Memory B cell (primary cell): ENCODE results near the gene CD52.
"Not testable (repeated sequence)": the region's sequence is repeated elsewhere in the genome, so short reads cannot be mapped to it uniquely, and the experiment has no call there.

Experiments used
- ATAC-seq: fragments of 150-1000 bp; cut with Tn5 transposase; 2 replicates; pipeline ENCODE4 v1.10.0; 2021; ENCODE audit warnings: low read depth, mild to moderate bottlenecking, moderate library complexity
- DNase-seq, 2 donors: peaks; one replicate each; pipeline ENCODE4 v3.0.0; 2022; ENCODE audit warnings: low spot score in 2 of 2
- H3K27ac Mint-ChIP-seq: one replicate; pipeline ENCODE4 v1.8.0; 2022; ENCODE audit warnings: mild to moderate bottlenecking, moderate library complexity, mixed read lengths
- H3K27me3 Mint-ChIP-seq: one replicate; pipeline ENCODE4 v1.8.0; 2022; ENCODE audit warnings: mixed read lengths
- H3K36me3 Mint-ChIP-seq: one replicate; pipeline ENCODE4 v1.8.0; 2022; ENCODE audit warnings: mild to moderate bottlenecking, mixed read lengths
- H3K4me1 Mint-ChIP-seq: one replicate; pipeline ENCODE4 v1.8.0; 2022; ENCODE audit warnings: mixed read lengths
- H3K4me3 Mint-ChIP-seq: one replicate; pipeline ENCODE4 v1.8.0; 2022; ENCODE audit warnings: mild to moderate bottlenecking, moderate library complexity, mixed read lengths
- H3K9me3 Mint-ChIP-seq: one replicate; pipeline ENCODE4 v1.8.0; 2022; ENCODE audit warnings: mixed read lengths

Gene CD52

GRCh38 chr1:26322042-26322331 lies 4.2 kb downstream of the CD52 start:
- H3K36me3 Mint-ChIP-seq, result peaks cover 35% of the 10 kb centered on the region
- H3K4me3 Mint-ChIP-seq, result no peak overlapping the region
- DNase-seq (no peak), ATAC-seq (no peak)
- no peak overlapping the region for H3K27ac Mint-ChIP-seq
- no peaks in the 10 kb centered on the region for H3K9me3 Mint-ChIP-seq
- H3K27me3 Mint-ChIP-seq, result no peaks in the 10 kb centered on the region
- H3K4me1 Mint-ChIP-seq, result peaks cover 36% of the 10 kb centered on the region

GRCh38 chr1:26323382-26323781 lies 5.6 kb downstream of the CD52 start:
- no peak for DNase-seq
- no peaks in the 10 kb centered on the region for H3K27me3 Mint-ChIP-seq
- ATAC-seq, result no peak
- peaks cover 29% of the 10 kb centered on the region for H3K4me1 Mint-ChIP-seq
- no peak overlapping the region for H3K4me3 Mint-ChIP-seq
- peaks cover 28% of the 10 kb centered on the region for H3K36me3 Mint-ChIP-seq
- H3K27ac Mint-ChIP-seq, result peak overlapping the region; percentile 26
- no peaks in the 10 kb centered on the region for H3K9me3 Mint-ChIP-seq

GRCh38 chr1:26324550-26324949 lies 6.8 kb downstream of the CD52 start:
- H3K4me1 Mint-ChIP-seq, result peaks cover 29% of the 10 kb centered on the region
- DNase-seq (no peak), ATAC-seq (no peak)
- no peaks in the 10 kb centered on the region for H3K27me3 Mint-ChIP-seq
- H3K9me3 Mint-ChIP-seq, result no peaks in the 10 kb centered on the region
- no peak overlapping the region for H3K4me3 Mint-ChIP-seq
- peak overlapping the region; percentile 61 for H3K27ac Mint-ChIP-seq
- peaks cover 21% of the 10 kb centered on the region for H3K36me3 Mint-ChIP-seq

GRCh38 chr1:26327956-26328362 lies 10.2 kb downstream of the CD52 start:
- Mint-ChIP-seq H3K27ac (no peak overlapping the region), H3K36me3 (peaks cover 7% of the 10 kb centered on the region), H3K27me3 (no peaks in the 10 kb centered on the region), H3K4me3 (no peak overlapping the region), H3K4me1 (peaks cover 10% of the 10 kb centered on the region), H3K9me3 (no peaks in the 10 kb centered on the region)
- ATAC-seq (no peak), DNase-seq (no peak)

- DNase-seq (no peak), ATAC-seq (no peak)
- Mint-ChIP-seq H3K9me3 (no peaks in the 10 kb centered on the region), H3K27ac (no peak overlapping the region), H3K27me3 (no peaks in the 10 kb centered on the region), H3K4me3 (no peak overlapping the region), H3K4me1 (peaks cover 5% of the 10 kb centered on the region), H3K36me3 (peaks cover 6% of the 10 kb centered on the region)
Observed at GRCh38 chr1:26328597-26328996, 10.8 kb downstream of the CD52 start.

GRCh38 chr1:26329380-26329779 lies 11.6 kb downstream of the CD52 start:
- ATAC-seq, H3K27me3 Mint-ChIP-seq, H3K36me3 Mint-ChIP-seq, DNase-seq, H3K27ac Mint-ChIP-seq, H3K9me3 Mint-ChIP-seq, H3K4me3 Mint-ChIP-seq, H3K4me1 Mint-ChIP-seq: not testable (repeated sequence)

- no peaks in the 10 kb centered on the region for H3K9me3 Mint-ChIP-seq
- no peaks in the 10 kb centered on the region for H3K4me1 Mint-ChIP-seq
- H3K36me3 Mint-ChIP-seq, result peaks cover 2% of the 10 kb centered on the region
- ATAC-seq (no peak), DNase-seq (no peak)
- no peak overlapping the region for H3K4me3 Mint-ChIP-seq
- H3K27ac Mint-ChIP-seq, result no peak overlapping the region
- no peaks in the 10 kb centered on the region for H3K27me3 Mint-ChIP-seq
Observed at GRCh38 chr1:26330276-26330675, 12.5 kb downstream of the CD52 start.

GRCh38 chr1:26333312-26333711 lies 15.6 kb downstream of the CD52 start:
- ATAC-seq, H3K4me3 Mint-ChIP-seq, H3K27ac Mint-ChIP-seq, DNase-seq, H3K9me3 Mint-ChIP-seq, H3K27me3 Mint-ChIP-seq, H3K4me1 Mint-ChIP-seq, H3K36me3 Mint-ChIP-seq: not testable (repeated sequence)

GRCh38 chr1:26335774-26336476 lies 18.2 kb downstream of the CD52 start:
- Mint-ChIP-seq H3K36me3 (no peaks in the 10 kb centered on the region), H3K4me1 (peaks cover 6% of the 10 kb centered on the region), H3K27ac (peak overlapping the region; percentile 55), H3K9me3 (no peaks in the 10 kb centered on the region), H3K4me3 (peak overlapping the region; percentile 95), H3K27me3 (no peaks in the 10 kb centered on the region)
- ATAC-seq, result peak; percentile 1
- DNase-seq, result peak in 1 of 2 donors; percentile 37

GRCh38 chr1:26336477-26337205 lies 18.9 kb downstream of the CD52 start:
- Mint-ChIP-seq H3K4me1 (peaks cover 6% of the 10 kb centered on the region), H3K9me3 (no peaks in the 10 kb centered on the region), H3K36me3 (no peaks in the 10 kb centered on the region), H3K4me3 (peak overlapping the region; percentile 95), H3K27ac (no peak overlapping the region), H3K27me3 (no peaks in the 10 kb centered on the region)
- DNase-seq, result peak; percentile 75 to 76
- ATAC-seq, result peak; percentile 90

- peaks cover 6% of the 10 kb centered on the region for H3K4me1 Mint-ChIP-seq
- H3K36me3 Mint-ChIP-seq, result no peaks in the 10 kb centered on the region
- no peak overlapping the region for H3K27ac Mint-ChIP-seq
- ATAC-seq, result no peak
- no peak for DNase-seq
- H3K27me3 Mint-ChIP-seq, result no peaks in the 10 kb centered on the region
- H3K4me3 Mint-ChIP-seq, result peak overlapping the region; percentile 95
- H3K9me3 Mint-ChIP-seq, result no peaks in the 10 kb centered on the region
Observed at GRCh38 chr1:26337206-26337535, 19.4 kb downstream of the CD52 start.

GRCh38 chr1:26337625-26338024 lies 19.9 kb downstream of the CD52 start:
- Mint-ChIP-seq H3K27ac (no peak overlapping the region), H3K9me3 (no peaks in the 10 kb centered on the region), H3K27me3 (no peaks in the 10 kb centered on the region), H3K4me1 (peaks cover 6% of the 10 kb centered on the region), H3K36me3 (no peaks in the 10 kb centered on the region), H3K4me3 (peak overlapping the region; percentile 49)
- DNase-seq, result no peak
- ATAC-seq, result no peak

GRCh38 chr1:26338670-26339069 lies 20.9 kb downstream of the CD52 start:
- H3K27ac Mint-ChIP-seq, result no peak overlapping the region

GRCh38 chr1:26340047-26340481 lies 22.3 kb downstream of the CD52 start:
- H3K9me3 Mint-ChIP-seq, result no peaks in the 10 kb centered on the region
- peaks cover 6% of the 10 kb centered on the region for H3K4me1 Mint-ChIP-seq
- H3K36me3 Mint-ChIP-seq, result no peaks in the 10 kb centered on the region
- peaks cover 1% of the 10 kb centered on the region for H3K27me3 Mint-ChIP-seq
- no peak overlapping the region for H3K27ac Mint-ChIP-seq
- H3K4me3 Mint-ChIP-seq, result no peak overlapping the region
- DNase-seq (no peak), ATAC-seq (no peak)

More at GRCh38 chr1:26338670-26339069, 20.9 kb downstream of the CD52 start:
- no peak for ATAC-seq
- Mint-ChIP-seq H3K4me1 (peaks cover 6% of the 10 kb centered on the region), H3K9me3 (no peaks in the 10 kb centered on the region), H3K4me3 (no peak overlapping the region), H3K36me3 (no peaks in the 10 kb centered on the region), H3K27me3 (peaks cover 1% of the 10 kb centered on the region)
- no peak for DNase-seq
